Astrocyte (in vitro differentiated cells and primary cell): ENCODE results near the gene KIF3B.

Experiments used
- CTCF ChIP-seq: IDR thresholded peaks from 2 replicates; pipeline ENCODE4 v1.5.1; 2011; ENCODE audit warnings: low read depth, mild to moderate bottlenecking, inconsistent platforms, low read length, moderate library complexity; ENCODE audit not compliant: insufficient read depth
- EZH2 ChIP-seq: IDR thresholded peaks from 2 replicates; pipeline ENCODE4 v1.6.1; 2012; ENCODE audit warnings: mild to moderate bottlenecking, low read length, inconsistent platforms; ENCODE audit not compliant: insufficient read depth

GRCh38 chr20:32296412-32296811, 19.0 kb downstream of the KIF3B start:
- TF ChIP-seq EZH2 (no peak), CTCF (no peak)
